GM13976 (cell line): ENCODE measurements around the gene KLHL18.
"Not testable (repeated sequence)": the region's sequence is repeated elsewhere in the genome, so short reads cannot be mapped to it uniquely, and the experiment has no call there.

Experiments used
- DNase-seq: peaks from one replicate; pipeline ENCODE4 v3.0.0; 2012; ENCODE audit warnings: low spot score
- in situ Hi-C: fragments of 300-500 bp; cut with MboI; formaldehyde crosslinking; loops from one replicate; pipeline ENCODE4 v1.12.0; 2022; ENCODE audit warnings: low sequenced_read_pairs, mixed read lengths, inconsistent platforms; ENCODE audit not compliant: unreplicated experiment
- TF ChIP-seq, protein P1 (sequence below): IDR thresholded peaks from 2 replicates; pipeline ENCODE4 v1.5.1; 2012; ENCODE audit warnings: borderline replicate concordance, mild to moderate bottlenecking; ENCODE audit not compliant: insufficient read depth; ENCODE audit errors: extremely low read depth, missing control alignments, control extremely low read depth

The KLHL18 gene

DNA sequence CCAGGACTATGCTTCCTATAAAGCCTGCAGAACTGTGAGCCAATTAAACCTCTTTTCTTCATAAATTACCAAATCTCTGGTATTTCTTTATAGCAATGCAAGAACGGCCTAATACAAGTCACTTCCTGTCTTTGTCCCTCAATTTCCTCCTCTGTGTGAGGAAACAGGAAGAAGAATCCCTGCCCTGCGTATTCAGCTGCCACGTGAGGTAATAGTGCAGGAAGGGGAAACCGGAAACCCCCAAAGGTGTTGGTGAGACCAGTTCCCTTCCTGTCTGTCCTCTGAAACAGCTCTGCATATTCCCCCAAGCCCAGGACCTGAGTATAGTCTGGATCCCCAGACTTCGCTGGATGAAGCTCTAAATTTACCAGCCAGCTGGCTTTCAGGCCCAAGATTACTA is 80.0 kb downstream of the KLHL18 start:
- no peak for DNase-seq
- in situ Hi-C loops: loop anchor here (25.0 kb wide), 3 partner anchors 350 to 650 kb away; partner anchors contain the start of genes PRSS50 and TMIE
- TF ChIP-seq, protein P1, sequence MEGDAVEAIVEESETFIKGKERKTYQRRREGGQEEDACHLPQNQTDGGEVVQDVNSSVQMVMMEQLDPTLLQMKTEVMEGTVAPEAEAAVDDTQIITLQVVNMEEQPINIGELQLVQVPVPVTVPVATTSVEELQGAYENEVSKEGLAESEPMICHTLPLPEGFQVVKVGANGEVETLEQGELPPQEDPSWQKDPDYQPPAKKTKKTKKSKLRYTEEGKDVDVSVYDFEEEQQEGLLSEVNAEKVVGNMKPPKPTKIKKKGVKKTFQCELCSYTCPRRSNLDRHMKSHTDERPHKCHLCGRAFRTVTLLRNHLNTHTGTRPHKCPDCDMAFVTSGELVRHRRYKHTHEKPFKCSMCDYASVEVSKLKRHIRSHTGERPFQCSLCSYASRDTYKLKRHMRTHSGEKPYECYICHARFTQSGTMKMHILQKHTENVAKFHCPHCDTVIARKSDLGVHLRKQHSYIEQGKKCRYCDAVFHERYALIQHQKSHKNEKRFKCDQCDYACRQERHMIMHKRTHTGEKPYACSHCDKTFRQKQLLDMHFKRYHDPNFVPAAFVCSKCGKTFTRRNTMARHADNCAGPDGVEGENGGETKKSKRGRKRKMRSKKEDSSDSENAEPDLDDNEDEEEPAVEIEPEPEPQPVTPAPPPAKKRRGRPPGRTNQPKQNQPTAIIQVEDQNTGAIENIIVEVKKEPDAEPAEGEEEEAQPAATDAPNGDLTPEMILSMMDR: no peak

DNA sequence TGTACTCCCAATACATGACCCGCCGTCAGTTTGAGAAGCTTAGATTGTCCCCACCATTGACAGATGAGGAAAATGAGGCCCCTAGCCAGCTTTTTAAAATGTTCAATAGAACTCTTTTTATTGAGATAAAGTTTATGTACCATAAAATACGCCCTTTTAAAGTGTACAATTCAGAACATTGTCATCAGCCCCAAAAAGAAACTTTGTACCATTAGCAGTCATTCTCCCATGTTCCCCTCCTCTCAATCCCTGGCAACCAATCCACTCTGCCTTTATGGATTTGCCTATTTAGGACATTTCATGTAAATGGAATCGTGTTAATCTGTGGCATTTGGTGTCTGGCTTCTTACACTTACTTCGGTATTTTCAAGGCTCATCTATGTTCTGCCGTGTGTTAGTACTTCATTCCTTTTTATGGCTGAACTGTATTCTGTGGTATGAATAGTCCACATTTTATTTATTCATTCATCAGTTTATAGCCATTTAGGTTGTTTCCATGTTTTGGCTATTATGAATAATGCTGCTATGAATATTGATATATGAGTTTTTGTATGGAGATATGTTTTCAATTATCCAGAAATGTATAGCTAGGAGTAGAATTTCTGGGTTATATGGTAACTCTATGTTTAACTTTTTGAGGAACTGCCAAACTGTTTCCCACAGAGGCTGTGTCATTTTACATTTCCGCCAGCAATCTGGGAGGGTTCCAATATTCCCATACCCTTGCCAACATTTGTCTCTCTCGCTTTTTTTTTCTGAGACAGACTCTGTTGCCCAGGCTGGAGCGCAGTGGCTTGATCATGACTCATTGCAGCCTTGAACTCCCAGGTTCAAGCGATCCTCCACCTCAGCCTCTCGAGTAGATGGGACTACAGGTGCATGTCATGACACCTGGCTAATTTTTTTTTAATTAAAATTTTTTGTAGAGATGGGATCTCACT is 82.7 kb downstream of the KLHL18 start:
- in situ Hi-C loops: loop anchor here (25.0 kb wide), 3 partner anchors 353 to 653 kb away; partner anchors contain the start of genes PRSS50 and TMIE
- TF ChIP-seq, protein P1: no peak
- no peak for DNase-seq

DNA sequence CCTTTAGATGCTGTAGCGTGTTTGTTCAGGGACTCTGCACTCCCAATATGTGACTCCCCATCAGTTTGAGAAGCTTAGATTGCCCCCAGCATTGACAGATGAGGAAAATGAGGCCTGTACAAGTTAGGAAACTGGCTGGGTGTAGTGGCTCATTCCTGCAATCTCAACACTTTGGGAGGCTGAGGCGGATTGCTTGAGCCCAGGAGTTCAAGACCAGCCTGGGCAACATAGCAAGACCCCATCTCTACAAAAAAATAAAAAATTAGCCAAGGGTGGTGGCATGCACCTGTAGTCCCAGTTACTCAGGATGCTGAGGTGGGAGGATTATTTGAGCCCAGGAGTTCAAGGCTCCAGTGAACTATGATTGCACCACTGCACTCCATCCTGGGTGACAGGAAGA is 84.1 kb downstream of the KLHL18 start:
- TF ChIP-seq, protein P1: no peak
- in situ Hi-C loops: loop anchor here (25.0 kb wide), 3 partner anchors 355 to 655 kb away; partner anchors contain the start of genes PRSS50 and TMIE
- no peak for DNase-seq

DNA sequence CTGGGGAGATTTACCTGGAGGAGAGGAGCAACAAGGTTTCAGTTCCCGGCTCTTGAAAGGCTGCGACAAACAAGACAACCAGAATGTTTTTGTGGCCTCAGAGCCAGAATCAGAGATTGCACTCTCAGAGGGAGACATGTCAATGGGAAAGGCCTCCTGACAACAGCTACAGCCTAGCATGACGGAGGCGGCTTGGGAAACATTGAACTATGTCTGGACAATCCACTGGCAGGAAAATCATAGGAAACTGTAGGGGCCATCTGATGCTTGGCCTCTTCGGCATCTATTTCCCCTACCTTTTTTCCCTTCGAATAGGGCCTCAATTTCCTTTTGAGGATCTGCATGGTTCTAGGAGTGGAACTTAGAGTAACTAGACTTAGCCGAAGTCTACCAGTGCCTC is 84.9 kb downstream of the KLHL18 start:
- DNase-seq: no peak
- in situ Hi-C loops: loop anchor here (25.0 kb wide), 3 partner anchors 355 to 655 kb away; partner anchors contain the start of genes PRSS50 and TMIE
- TF ChIP-seq, protein P1: no peak

DNA sequence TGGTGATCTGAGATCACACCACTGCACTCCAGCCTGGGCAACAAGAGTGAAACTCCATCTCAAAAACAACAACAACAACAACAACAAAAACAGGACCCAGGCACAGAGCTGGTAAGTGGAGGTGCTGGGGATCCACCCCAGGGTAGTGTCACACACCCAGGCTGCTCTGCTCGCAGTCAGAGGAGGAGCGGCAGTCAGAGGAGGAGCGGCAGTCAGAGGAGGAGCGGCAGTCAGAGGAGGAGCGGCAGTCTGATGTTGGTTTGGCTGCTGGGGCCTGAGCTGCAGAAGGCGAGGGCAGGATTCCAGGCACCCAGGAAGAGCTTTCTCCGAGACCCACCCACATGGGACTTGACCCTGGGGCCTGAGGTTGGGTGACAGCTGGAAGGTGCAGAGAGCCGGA is 87.3 kb downstream of the KLHL18 start:
- DNase-seq: not testable (repeated sequence)
- in situ Hi-C loops: loop anchor here (25.0 kb wide), 3 partner anchors 358 to 658 kb away; partner anchors contain the start of genes PRSS50 and TMIE

DNA sequence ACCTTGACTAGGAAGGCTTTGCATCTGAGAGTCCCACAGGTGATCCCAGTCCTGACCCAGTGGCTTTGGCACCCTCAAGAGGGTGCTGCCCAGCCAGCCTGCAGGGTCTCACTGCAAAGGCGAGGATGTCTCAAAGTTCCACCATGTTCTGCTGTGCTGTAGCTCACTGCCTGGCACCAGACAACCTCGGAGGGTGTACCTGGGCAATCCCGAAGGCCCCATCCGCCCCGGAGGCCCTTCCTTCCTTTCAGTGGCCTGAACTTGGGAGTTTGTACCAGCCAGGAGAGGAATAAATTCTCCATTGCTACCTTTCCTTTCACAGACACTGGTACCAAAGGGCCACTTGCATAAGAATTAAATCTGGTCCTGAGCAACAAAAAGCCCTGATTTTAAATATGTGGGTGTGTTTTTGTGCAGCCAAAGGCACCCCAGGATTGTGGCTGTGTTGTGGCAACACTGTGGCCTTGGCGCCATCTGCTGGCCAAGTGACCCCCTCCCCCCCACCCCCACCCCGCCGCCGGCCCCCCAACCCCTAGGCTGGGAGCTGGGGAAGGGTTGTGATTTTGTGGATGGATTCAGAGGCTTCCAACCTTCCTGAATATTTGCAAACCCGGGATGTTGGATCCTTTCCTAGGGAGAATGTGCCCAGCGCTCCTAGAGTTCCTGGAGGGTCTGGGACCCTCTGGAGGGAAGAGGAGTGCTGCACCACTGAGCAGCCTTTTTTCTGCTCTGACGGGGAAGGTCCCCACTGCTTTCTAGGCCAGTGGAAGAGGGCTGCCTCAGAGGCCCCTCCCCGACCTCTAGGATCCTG is 88.3 kb downstream of the KLHL18 start:
- in situ Hi-C loops: loop anchor here (25.0 kb wide), 3 partner anchors 359 to 659 kb away; partner anchors contain the start of genes PRSS50 and TMIE
- peak; percentile 84 for DNase-seq
- TF ChIP-seq, protein P1: no peak
